ENCODE measurements around the gene CLCA4.
"Not testable (repeated sequence)": the region's sequence is repeated elsewhere in the genome, so short reads cannot be mapped to it uniquely, and the experiment has no call there.

Gene CLCA4

DNA sequence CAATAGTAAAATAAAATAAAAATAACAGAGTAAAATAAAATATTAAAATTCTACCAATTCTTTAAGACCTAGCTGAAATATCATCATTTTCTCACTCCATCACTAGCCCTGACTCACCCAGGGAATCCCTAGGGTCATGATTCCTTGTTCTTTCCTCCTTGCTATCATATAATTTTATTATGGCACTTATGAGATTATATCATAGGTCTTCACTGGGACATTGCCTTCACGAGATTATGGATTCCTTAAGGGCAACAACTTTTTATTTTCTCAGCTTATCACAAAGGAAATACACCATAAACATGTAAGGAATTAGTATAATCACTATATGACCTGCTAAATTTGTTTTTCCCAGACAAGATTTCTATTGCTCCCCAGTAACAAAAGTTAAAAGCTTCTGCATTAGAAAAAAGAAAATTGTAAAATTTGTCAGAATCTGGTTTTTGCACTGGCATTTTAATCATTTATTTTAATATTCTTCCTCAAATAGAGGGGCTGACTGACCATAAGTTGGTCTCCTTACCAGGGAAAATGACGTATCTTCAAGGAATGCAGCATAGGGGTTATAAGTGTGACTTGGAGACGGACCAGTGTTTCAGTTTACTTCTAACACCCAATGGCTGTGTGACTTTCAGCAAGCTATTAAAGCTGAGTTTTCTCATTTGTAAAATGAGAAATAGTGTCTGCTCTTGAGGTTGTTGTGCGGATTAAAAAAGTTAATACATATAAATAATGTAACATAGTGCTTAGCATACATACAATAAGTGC is 8.8 kb upstream of the CLCA4 start:
- DNase-seq = no peak

DNA sequence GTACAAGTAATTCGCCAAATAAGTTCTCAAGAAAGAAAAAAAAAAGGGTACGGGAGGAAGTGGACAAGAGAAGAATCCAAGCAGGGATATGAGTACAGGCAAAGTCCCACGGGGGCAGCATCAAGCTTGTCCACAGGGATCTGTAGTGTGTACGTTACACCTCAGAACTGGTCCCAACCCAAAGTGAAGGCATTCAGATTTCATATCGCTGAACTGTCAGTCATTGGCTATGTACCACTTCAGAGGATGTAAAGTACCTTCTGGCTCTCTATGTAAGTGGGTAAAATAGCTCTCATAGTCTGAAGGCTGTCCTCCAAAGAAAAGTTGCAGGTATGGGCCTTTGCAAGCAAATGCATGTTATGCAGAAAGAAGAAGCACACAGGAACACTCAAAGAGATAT is 8.1 kb upstream of the CLCA4 start:
- DNase-seq = no peak

DNA sequence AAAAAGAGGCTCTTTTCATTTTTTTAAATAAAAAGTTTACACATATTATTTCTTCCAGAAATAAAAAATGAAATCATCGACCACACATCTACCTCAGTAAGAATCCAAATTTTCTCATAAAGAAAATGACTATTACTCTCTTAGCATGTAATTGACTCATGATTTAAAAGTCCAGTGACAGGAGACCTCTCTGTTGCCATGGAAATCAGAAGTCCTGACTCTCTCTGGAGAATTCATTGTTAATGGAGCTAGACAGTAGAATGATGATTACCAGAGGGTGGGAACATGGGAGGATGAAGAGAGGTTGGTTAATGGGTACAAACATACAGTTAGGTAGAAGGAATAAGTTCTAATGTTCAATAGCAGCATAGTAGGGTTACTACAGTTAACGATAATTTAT is 5.0 kb upstream of the CLCA4 start:
- DNase-seq = no peak

DNA sequence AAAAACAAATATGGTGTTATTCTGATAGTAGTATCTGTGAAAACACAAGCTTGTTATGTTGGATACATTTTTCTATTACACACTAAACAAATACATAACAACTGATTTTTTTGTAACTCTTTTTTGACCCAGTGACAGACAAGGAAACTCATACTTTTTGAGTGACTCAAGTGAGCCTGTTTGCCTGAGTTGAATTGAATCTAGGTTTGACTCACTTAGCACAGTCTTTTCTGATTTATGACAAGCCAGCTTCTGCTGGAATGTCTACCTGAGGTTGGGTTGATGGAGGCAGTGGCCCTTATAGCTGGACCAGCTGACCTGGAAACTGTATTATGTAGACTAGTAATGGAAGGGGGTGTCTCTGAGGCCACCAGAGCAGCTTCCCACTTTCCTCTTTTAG is 4.2 kb upstream of the CLCA4 start:
- no peak for DNase-seq

DNA sequence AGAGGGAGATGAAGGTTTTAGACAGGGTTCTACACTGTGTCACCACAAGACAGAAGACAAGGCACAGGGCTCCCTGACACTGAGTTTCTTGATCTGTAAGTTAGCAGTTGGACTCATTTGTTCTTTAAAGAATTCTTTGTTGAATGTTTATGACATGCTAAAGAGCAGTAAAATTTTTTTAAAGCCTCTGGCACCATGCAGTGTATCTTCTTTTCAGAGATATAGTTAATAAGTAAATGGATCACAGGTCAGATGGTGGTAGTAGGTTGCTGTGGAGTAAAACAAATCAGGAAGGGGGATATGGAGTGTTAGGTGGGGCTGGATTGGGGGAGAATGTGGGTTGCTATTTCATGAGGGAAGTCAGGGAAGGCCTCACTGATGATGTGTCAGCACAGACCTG is 2.0 kb downstream of the CLCA4 start:
- DNase-seq = no peak

DNA sequence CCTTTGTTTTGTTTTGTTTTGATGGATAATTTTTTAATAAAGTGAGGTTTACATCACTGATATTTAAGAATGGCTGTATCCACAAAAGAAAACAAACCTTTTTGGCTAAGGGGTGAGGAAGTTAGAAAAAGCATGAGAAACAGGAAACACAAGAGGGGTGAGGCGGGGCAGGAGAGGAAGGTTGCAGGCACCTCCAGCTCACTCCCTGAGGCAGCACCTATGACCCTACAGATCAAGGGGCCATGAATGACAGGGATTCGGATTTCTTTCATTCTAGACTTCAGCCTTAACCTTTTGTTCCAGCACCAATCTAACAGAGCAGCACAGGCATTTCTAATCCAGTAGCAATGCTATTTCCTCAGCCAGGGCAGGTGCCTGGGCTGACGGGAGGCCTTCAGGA is 4.4 kb downstream of the CLCA4 start:
- no peak for DNase-seq

DNA sequence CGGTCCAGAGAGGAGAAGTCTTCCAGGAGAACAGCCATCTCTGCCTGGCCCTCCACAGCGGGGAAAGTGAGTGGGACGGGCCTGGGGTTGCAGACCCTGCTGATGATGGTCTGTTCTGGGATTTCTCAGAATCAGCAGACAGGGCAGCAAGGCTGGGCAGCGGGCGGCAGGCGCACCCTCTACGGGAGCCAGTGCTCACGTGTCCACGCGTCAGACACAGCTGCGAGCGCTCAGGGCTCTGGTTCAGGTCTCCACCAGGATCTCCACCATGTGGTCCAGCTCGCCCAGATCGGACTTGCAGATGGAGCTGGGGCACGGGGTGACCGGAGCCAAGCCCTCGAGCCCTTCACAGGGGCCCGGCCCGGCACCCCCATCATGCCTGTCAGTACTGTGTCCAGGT is 5.5 kb downstream of the CLCA4 start:
- no peak for DNase-seq

DNA sequence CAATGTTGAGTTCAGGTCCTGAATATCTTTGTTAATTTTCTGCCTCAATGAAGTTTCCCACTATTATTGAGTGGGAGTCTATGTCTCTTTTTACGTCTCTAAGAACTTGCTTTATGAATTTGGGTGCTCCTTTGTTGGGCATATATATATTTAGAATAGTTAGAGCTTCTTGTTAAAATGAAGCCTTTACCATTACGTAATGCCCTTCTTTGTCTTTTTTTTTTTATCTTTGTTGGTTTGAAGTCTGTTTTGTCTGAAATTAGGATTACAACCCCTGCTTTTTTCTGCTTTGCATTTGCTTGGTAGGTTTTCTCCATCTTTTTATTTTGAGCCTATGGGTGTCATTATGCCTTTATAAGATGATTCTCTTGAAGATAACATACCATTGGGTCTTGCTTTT is 10.9 kb downstream of the CLCA4 start:
- no peak for DNase-seq

DNA sequence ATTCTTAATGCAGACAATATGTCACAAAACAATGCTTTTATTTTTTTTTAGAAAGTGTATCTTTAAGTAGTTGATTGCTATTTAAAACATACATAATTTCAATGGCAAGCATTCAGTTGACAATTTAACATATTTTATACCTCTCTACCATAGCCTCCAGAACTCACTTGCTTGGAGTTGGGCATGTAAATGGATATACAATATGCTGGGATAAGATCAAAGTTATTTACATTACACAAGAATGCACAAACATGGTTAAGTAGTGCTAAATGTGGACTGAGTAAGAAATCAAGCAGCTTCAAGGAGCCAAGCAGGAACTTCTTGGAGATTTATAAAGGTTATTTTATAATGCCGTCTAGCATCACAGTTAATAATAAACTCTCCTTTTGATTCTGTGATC is 17.0 kb downstream of the CLCA4 start:
- DNase-seq = no peak

DNA sequence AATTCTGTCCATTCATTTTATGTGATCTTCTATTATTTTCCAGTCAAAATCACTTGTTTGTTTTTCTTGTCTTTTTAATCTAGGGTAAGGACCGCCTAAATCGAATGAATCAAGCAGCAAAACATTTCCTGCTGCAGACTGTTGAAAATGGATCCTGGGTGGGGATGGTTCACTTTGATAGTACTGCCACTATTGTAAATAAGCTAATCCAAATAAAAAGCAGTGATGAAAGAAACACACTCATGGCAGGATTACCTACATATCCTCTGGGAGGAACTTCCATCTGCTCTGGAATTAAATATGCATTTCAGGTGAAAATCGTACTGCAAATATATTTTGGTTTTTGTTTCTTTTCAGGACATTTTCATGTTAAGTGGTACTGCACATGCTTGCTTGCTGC is 20.5 kb downstream of the CLCA4 start:
- DNase-seq = no peak

DNA sequence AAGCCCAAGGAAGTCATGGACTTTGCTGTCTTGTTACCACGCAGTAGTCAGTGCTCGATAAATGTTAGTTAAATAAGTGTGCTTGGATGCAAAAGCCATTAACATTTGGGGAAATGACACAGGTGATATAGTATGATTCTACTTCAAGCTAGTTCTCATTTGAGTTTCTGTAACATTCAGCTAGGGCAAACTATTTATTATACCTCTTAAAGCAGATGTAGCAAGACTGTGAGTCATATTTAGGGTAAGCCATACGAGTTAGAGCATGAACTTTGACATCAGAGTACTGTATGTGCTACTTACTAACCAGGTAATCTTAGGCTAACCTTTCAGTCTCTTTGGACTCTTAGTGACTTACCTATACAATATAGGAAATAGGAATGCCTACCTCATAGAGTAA is 21.0 kb downstream of the CLCA4 start:
- no peak for DNase-seq

DNA sequence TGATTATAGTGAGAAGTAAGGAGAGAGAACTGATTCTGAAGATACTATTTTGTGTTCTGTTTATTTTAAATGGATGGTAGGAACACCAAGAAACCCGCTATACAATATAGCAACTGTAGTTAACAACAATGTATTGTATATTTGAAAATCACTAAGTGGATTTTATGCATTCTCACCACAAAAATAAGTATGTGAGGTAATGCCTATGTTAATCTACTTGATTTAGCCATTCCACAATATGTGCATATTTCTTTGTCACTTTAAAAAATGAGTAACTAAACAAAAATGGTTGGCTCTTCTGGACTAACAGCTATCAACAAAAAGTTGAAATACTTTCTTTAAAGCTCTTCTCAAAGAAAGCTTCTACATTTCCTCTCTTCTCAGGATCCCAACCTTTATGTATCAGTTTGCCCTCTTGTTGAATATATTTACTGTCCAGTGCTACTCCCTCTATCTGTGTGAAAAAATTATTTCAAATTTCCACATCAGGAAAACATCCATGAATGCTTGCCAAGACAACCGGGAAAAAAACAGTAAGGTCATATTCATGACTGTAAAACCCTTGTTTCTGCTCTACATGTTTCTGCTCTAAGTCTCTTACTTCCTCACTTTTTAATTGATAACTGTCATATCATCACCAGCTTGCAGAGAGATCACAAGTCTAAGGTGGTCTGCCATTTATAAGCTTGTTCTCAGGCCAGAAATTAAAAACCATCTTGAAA is 27.0 kb downstream of the CLCA4 start:
- DNase-seq = no peak

DNA sequence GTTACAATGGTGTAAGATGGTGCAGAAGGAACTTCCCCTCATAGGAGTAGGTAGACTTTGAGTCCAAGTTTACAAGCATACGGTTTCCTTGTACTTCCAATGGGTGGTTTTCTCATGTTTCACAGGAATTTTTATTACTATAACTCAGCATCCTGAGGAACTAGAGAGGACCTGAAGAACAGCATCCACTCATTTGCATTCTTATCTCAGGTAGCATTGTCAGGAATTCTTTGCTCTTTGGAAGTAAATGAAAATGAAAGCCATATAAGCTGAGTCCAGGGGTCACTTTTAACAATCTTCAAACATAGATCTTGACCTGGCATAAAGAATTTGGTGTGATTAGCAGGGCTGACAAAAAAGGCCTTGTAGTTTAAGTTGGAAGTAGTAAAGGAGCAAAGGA is 34.4 kb downstream of the CLCA4 start:
- DNase-seq = no peak

DNA sequence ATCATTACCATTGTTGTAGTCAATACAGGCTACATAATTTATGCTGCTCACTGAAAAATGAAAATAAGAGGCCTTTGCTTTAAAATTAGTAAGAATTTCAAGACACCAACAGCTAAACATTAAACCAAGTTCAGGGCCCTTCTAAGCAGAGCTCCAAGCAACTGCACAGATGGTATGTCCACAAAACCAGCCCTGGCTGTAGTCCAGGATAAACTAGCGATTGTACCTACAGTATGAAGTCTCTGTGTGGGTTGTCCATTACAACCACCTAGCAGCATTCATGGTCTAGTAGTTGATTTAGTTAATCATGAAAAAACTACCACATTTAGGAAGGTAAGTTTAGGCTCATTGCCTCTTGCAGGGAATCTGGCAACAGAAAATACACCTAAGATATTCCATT is 35.3 kb downstream of the CLCA4 start:
- DNase-seq = no peak

DNA sequence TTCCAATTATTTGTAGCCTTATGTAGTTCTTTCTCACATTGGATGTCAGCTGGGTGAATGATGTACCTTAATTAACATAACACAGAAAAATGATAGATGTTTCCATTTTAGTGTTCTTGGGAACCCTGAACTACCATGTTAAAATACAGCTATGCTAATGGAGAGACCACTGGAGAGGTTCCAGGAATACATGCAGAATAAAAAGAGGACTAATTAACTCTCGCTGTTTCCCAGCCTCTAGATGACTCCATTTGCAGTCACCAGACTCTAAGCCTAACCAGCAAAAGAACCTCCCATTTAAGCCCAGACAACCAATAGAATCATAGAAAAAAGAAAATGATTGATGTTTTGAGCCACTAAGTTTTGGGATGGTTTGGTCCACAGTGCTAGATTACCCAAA is 36.2 kb downstream of the CLCA4 start:
- no peak for DNase-seq

DNA sequence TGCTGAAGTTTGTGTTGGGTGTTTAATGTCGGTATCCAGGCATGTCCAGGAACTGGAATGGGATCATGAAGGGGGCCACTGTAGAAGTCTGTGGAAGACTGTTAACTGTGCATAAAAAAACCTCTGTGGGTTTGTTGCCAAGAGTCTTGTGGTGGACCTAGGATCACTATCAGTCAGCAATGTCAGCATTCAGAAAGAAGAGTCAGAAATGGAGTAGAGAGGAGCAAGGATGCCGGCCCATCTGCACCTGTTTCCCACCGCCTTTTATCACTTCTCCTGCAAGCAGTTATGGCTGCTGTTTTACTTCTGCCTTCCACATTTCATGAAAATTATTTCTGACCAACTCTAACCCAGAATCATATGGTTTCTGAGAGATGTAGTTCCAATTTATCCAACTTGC is 36.7 kb downstream of the CLCA4 start:
- no peak for DNase-seq

DNA sequence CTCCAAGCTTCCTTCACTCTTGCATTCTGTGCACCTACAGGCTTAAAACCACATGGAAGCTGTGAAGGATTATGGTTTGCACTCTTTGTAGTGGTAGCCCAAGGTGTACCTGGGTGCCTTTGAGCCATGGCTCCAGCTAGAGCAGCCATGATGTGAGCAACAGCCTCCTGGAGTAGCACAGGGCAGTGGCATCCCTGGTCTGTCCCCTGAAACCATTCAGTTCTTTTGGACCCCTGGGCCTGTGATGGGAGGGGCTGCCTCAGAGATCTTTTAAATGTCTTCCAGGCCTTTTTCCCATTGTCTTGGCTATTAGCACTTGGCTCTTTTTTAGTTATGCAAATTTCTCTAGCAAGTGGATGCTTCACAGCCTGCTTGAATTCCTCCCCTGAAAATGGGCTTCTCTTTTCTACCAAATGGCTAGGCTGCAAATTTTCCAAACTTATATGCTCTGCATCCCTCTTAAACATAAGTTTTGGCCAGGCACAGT is 47.4 kb downstream of the CLCA4 start:
- no peak for DNase-seq

DNA sequence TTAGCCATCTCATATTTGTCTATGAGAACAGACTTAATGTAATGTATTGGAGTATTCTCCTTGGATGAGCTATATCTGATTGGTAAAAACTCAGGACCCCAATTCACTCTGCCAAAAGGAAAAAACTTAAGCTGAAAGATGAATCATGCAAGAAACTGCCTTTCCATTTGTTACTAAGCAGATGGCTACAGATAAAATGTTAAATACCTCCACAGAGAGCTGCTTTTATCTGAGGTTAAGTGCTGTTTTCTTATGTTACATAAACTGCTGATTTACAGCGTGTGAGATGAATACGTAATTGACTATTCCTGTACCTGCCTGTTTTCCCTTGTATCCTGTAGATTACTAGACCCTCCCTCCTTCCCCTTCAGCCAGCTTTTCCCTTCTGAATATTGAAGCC is 49.3 kb downstream of the CLCA4 start:
- no peak for DNase-seq

DNA sequence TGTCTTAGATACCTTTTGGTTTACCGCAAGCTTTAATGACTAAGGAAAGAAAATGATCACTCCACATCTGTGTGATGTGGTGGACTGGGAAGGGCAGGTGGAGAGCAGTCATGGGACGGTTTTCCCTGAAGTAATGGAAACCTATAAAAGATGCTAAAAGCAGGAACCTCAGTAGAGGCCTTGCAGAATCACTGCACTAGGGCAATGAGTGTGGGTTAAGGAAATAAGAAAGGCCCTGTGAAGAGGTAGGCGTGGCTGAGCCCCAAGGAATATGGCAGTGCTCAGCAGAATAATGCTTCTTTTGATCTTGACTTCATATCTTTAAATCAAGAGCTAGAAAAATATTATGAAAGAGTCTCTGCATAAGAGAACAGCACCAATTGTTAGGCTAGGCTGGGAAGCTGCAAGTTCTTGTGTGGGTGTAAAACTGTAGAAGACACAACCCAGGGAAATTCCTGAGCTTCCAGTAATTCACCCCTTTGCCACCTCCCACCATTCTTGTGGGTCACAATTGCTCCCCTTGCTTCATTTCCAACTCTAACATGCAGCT is 49.9 kb downstream of the CLCA4 start:
- DNase-seq = no peak

DNA sequence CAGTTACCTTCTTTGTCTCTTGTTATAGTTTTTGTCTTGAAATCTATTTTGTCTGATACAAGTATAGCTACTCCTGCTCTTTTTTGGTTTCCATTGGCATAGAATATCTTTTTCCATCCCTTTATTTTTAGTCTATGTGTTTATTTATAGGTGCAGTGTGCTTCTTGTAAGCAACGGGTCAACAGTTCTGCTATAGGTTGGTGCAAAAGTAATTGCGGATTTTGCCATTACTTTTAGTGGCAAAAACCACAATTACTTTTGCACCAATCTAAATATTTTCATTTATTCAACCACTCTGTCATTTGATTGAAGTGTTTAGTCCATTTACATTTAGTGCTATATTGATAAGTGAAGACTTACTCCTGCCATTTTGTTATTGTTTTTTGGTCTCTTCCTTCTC is 59.2 kb downstream of the CLCA4 start:
- DNase-seq = not testable (repeated sequence)

DNA sequence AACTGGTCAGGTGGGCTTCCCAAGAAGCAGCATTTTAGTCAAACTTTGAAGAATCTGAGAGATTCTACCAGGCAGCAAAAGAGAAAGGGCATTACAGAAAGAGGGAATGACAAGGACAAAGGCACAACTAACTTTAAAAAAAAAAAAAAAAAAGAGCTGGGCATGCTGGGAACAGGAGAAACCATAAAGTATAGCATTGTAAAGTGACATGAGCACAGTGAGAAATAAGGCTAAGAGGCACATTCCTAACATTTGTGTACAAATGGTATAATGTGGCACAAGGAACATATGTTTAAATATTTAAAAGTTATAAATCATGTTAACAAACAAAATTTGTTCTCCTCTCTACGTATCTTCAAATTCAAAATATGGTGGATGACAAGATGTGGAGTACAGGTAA is 69.6 kb downstream of the CLCA4 start:
- DNase-seq = no peak

DNA sequence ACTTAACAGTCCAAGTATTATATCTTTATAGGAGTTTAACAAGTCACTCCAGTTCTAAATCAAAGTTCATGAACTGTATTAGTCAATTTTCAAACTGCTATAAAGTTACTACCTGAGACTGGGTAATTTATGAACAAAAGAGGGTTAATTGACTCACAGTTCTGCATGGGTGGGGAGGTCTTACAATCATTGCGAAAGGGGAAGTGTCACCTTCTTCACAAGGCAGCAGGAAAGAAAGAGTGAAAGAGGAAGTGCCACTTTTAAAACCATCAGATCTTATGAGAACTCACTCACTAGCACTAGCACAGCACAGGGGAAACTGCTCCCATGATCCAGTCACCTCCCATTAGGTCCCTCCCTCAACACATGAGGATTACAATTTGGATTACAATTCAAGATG is 70.0 kb downstream of the CLCA4 start:
- no peak for DNase-seq

DNA sequence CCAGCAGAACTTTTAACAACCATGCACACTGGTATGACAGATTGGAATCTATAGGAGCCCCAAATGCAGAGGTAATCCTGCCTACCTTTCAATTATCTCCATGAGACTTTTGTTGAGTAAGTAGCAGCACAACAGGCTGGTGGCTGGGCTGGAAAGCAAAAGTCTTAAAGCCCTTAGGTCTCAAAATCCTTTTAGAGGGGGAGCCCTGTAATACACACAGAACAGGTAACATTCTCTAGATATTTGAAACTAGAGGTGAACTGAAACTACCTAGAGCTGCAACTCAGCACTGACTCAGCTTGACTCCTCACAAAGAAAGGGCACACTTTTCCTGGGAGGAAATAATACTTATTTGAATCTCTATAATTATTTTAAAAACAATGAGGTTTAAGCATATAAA is 71.5 kb downstream of the CLCA4 start:
- no peak for DNase-seq

DNA sequence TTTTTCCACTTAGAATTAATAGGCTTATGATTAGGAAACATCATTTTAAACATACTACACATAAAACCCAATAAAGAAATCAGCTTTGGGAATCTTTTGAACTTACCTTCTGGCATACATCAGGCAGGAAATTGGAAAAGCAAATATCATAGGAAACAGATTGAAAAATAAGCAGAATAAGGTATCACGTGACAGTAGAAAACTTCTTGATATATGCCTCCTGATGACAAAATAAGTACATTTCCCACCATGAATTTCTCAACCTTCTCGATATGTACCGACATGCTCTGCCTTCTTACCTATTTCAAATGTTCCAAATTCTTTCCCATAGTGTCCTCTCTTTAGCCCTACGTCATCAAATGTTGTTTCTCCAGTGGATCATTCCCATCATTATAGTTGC is 72.4 kb downstream of the CLCA4 start:
- DNase-seq = no peak
